ENCODE results near the gene CCDC78. TPM values are rescaled to one million over a fixed set of nuclear protein-coding genes. Genes with fewer than 3 reads are reported as not detected.

The CCDC78 gene
- total and polyA plus RNA-seq, 2 of the 13 experiments (the other 11 are each of a cell fraction or from before 2014, with no cell fraction given) = 0.53 to 1.5 TPM

DNA sequence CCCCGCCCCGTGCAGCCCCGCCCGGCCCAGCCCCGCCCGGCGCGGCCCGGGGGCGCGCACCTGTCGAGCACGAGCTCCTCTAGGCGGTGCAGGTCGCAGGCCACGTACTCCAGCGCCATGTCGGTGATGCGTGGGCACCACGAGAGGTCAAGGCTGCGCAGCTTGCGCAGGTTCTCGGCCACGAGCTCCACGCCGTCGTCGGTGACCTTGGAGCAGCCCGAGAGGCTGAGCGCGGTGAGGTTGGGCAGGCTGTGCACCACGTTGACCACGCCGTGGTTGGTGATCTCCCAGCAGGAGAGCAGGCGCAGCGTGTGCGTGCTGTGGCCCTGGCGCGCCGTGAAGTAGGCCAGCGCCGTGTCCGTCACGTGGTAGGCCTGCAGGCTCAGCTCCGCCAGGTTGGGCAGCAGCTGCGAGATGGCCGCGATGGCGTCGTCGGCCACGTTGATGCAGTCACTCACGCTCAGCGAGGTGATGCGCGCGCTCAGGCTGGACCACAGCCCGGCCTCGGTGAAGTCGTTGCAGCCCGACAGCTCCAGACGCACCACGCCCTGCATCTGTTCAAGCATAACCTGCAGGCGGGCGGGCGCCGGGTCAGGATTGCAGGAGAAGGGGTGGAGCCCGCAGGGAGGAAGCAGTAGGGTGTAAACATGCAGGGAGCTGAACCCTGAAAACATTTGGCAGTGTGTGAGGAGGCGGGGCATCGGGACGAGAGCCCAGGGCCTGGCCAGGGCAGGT is 30.7 kb downstream of the CCDC78 start (continued):
- TF ChIP-seq, protein P1, sequence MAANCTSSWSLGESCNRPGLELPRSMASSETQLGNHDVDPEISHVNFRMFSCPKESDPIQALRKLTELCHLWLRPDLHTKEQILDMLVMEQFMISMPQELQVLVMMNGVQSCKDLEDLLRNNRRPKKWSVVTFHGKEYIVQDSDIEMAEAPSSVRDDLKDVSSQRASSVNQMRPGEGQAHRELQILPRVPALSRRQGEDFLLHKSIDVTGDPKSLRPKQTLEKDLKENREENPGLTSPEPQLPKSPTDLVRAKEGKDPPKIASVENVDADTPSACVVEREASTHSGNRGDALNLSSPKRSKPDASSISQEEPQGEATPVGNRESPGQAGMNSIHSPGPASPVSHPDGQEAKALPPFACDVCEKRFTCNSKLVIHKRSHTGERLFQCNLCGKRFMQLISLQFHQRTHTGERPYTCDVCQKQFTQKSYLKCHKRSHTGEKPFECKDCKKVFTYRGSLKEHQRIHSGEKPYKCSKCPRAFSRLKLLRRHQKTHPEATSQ (CRISPR knock-in tag; IDR thresholded peaks at IDR 0.05; ENCODE audit: borderline replicate concordance) = no peak
- TF ChIP-seq PHF20 (CRISPR knock-in tag; IDR thresholded peaks at IDR 0.05) = 0 out of 2 replicates have a peak, but pooled peaks have one; percentile 26
- TF ChIP-seq, protein P2, sequence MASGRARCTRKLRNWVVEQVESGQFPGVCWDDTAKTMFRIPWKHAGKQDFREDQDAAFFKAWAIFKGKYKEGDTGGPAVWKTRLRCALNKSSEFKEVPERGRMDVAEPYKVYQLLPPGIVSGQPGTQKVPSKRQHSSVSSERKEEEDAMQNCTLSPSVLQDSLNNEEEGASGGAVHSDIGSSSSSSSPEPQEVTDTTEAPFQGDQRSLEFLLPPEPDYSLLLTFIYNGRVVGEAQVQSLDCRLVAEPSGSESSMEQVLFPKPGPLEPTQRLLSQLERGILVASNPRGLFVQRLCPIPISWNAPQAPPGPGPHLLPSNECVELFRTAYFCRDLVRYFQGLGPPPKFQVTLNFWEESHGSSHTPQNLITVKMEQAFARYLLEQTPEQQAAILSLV (CRISPR knock-in tag; IDR thresholded peaks at IDR 0.05; ENCODE audit: borderline replicate concordance) = peak; percentile 82; the same call in 1 of the 2 replicates
- no peak for TF ChIP-seq CHD4 (IDR thresholded peaks at IDR 0.05; ENCODE audit: borderline replicate concordance, low read length)
- no peak for TF ChIP-seq ASH2L (IDR thresholded peaks at IDR 0.05; ENCODE audit: insufficient read length, low read depth, low read length)
- TF ChIP-seq KLF16 (CRISPR knock-in tag; IDR thresholded peaks at IDR 0.05) = no peak; a peak in 1 of 4 replicates
- TF ChIP-seq ZNF629 (CRISPR knock-in tag; conservative IDR thresholded peaks at IDR 0.05) = no peak
- TF ChIP-seq FOXK1 (CRISPR knock-in tag; IDR thresholded peaks at IDR 0.05; ENCODE audit: borderline replicate concordance, low read depth) = 0 out of 2 replicates have a peak, but pooled peaks have one; percentile 18
- TF ChIP-seq ZNF749 (CRISPR knock-in tag; IDR thresholded peaks at IDR 0.05; ENCODE audit: borderline replicate concordance) = peak; percentile 78
- TF ChIP-seq ZNF563 (CRISPR knock-in tag; IDR thresholded peaks at IDR 0.05) = peak; percentile 43; the same call in 1 of the 2 replicates
- no peak for TF ChIP-seq SNAPC2 (CRISPR knock-in tag; IDR thresholded peaks at IDR 0.05)
- TF ChIP-seq ZNF484 (CRISPR knock-in tag; IDR thresholded peaks at IDR 0.05; ENCODE audit: borderline replicate concordance, low read depth) = no peak
- TF ChIP-seq REPIN1 (CRISPR knock-in tag; IDR thresholded peaks at IDR 0.05; ENCODE audit: borderline replicate concordance, low read depth) = no peak
- peak; percentile 55; the same call in 1 of the 2 replicates for TF ChIP-seq HOXA3 (CRISPR knock-in tag; IDR thresholded peaks at IDR 0.05)
- no peak for TF ChIP-seq IRX3 (CRISPR knock-in tag; IDR thresholded peaks at IDR 0.05; ENCODE audit: borderline replicate concordance, low read depth)
- TF ChIP-seq, protein P3, sequence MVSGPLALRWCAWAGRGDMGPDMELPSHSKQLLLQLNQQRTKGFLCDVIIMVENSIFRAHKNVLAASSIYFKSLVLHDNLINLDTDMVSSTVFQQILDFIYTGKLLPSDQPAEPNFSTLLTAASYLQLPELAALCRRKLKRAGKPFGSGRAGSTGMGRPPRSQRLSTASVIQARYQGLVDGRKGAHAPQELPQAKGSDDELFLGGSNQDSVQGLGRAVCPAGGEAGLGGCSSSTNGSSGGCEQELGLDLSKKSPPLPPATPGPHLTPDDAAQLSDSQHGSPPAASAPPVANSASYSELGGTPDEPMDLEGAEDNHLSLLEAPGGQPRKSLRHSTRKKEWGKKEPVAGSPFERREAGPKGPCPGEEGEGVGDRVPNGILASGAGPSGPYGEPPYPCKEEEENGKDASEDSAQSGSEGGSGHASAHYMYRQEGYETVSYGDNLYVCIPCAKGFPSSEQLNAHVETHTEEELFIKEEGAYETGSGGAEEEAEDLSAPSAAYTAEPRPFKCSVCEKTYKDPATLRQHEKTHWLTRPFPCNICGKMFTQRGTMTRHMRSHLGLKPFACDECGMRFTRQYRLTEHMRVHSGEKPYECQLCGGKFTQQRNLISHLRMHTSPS (CRISPR knock-in tag; IDR thresholded peaks at IDR 0.05; ENCODE audit: low read depth) = peak; percentile 58; the same call in 1 of the 2 replicates
- no peak for TF ChIP-seq ZNF12 (CRISPR knock-in tag; IDR thresholded peaks at IDR 0.05)
- no peak for TF ChIP-seq TGIF2 (CRISPR knock-in tag; IDR thresholded peaks at IDR 0.05)
- no peak for TF ChIP-seq GTF2F1 (IDR thresholded peaks at IDR 0.05; ENCODE audit: low read length)
- no peak for TF ChIP-seq RAD21 (CRISPR knock-in tag; IDR thresholded peaks at IDR 0.05)
- TF ChIP-seq ZKSCAN8 (CRISPR knock-in tag; IDR thresholded peaks at IDR 0.05; ENCODE audit: borderline replicate concordance) = no peak
- TF ChIP-seq, protein P4, sequence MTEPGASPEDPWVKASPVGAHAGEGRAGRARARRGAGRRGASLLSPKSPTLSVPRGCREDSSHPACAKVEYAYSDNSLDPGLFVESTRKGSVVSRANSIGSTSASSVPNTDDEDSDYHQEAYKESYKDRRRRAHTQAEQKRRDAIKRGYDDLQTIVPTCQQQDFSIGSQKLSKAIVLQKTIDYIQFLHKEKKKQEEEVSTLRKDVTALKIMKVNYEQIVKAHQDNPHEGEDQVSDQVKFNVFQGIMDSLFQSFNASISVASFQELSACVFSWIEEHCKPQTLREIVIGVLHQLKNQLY (CRISPR knock-in tag; IDR thresholded peaks at IDR 0.05) = peak; percentile 13; the same call in 1 of the 2 replicates
- peak; percentile 26; the same call in 1 of the 2 replicates for TF ChIP-seq ZNF782 (CRISPR knock-in tag; IDR thresholded peaks at IDR 0.05; ENCODE audit: borderline replicate concordance)
- TF ChIP-seq ZNF83 (CRISPR knock-in tag; IDR thresholded peaks at IDR 0.05; ENCODE audit: borderline replicate concordance) = no peak
- TF ChIP-seq WIZ (CRISPR knock-in tag; IDR thresholded peaks at IDR 0.05) = no peak
- 0 out of 2 replicates have a peak, but pooled peaks have one; percentile 28 for TF ChIP-seq MED1 (CRISPR knock-in tag; IDR thresholded peaks at IDR 0.05)
